Activated gamma-delta T cell (primary cell): ENCODE results near the gene MAP1LC3A.

ENCODE experiments used
- DNase-seq: peaks from one replicate; lab custom pipeline; 2025; lab: John Stamatoyannopoulos, UW

The MAP1LC3A gene

GRCh38 chr20:34529742-34530141 lies 28.8 kb upstream of the MAP1LC3A start:
- DNase-seq = no peak

- DNase-seq = no peak
Measured at GRCh38 chr20:34530342-34530741, 28.2 kb upstream of the MAP1LC3A start.

- DNase-seq = no peak
Measured at GRCh38 chr20:34531608-34532265, 26.8 kb upstream of the MAP1LC3A start.

GRCh38 chr20:34532320-34532719 lies 26.2 kb upstream of the MAP1LC3A start:
- DNase-seq = no peak

- DNase-seq = no peak
Measured at GRCh38 chr20:34532756-34533155, 25.8 kb upstream of the MAP1LC3A start.

- no peak for DNase-seq
Measured at GRCh38 chr20:34534391-34535165, 23.9 kb upstream of the MAP1LC3A start.

- DNase-seq = no peak
Measured at GRCh38 chr20:34535301-34535840, 23.1 kb upstream of the MAP1LC3A start.

DNA sequence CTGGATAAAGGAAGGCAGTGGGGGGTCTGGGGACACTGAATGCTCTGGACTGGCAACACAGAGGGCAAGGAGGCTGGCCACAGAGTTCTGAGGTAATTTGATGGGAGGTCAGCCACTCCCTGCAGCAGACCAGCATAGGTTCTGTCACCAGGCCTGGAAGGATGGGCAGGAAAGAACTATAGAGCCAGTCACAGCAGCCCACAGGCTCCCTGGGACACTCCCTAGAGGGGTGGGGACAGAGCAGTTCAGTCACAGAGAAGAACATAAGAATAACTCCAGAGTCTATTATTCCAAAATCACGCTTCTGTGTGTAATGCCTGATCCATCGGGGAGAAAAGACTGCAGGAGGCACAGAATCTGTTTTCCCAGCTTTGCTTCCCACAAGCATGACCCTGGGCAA lies 22.7 kb upstream of the MAP1LC3A start:
- no peak for DNase-seq

GRCh38 chr20:34536798-34537394 lies 21.6 kb upstream of the MAP1LC3A start:
- DNase-seq = no peak

GRCh38 chr20:34537651-34538050 lies 20.9 kb upstream of the MAP1LC3A start:
- DNase-seq = no peak

DNA sequence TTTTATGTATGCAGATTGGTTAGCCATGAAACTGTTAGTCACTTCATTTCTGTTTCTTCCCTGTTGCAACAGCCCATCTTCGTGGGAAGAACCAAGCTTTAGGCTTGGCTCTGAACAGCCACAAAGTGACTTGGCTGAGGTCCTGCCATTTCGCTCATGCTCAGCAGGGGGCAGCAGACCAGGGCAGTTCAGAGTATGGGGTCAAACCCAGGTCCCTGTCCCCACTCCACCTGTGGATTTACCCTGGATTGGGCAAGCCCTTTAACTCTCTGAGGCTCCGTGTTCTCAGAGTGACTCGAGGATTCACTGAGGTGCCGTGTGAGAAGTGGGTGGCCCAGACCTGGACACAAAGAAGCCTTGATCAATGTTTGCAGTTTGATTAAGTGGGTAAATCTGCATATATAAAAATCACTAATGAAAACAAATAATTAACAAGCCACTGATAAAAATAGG lies 19.8 kb upstream of the MAP1LC3A start:
- no peak for DNase-seq

DNA sequence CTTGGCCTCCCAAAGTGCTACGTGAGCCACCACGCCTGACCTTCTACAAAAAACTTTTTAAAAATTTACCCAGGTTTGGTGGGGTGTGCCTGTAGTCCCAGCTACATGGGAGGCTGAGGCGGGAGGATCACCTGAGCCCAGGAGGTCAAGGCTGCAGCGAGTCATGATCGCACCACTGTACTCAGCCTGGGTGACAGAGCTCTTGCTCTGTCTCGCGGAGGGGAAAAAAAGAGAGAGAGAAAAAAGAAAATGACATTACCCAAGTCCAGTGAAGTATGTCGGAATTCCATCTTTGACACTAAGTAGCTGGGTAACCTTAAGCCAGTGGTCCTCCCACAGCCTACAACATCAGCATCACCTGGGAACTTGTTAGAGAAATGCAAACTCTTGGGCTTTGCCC lies 18.8 kb upstream of the MAP1LC3A start:
- no peak for DNase-seq

GRCh38 chr20:34540596-34541263 lies 17.8 kb upstream of the MAP1LC3A start:
- no peak for DNase-seq

- no peak for DNase-seq
Measured at GRCh38 chr20:34541264-34541901, 17.1 kb upstream of the MAP1LC3A start.

DNA sequence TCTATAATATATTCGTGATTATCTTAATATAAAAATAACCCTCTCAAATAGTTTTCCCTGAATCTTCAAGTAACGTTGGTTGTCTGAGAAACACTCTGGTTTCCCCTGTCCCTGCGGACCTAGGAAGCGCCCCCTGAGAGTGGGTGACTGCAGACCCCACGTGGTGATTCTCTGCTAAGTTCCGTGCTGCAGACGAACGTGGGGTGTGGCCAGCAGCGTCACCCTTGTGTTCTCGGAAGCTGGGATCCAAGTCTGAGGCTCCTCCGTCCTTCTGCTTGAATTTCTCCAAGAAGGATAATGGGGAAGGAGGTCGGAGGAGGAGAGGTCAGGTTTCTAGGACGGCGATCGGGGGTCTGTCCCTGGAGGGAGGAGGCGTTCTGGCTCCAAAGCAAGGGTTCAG lies 16.6 kb upstream of the MAP1LC3A start:
- DNase-seq = no peak

- no peak for DNase-seq
Measured at GRCh38 chr20:34542439-34542838, 16.1 kb upstream of the MAP1LC3A start.

GRCh38 chr20:34543463-34544056 lies 15.0 kb upstream of the MAP1LC3A start:
- no peak for DNase-seq

GRCh38 chr20:34544109-34544796 lies 14.3 kb upstream of the MAP1LC3A start:
- DNase-seq = no peak

DNA sequence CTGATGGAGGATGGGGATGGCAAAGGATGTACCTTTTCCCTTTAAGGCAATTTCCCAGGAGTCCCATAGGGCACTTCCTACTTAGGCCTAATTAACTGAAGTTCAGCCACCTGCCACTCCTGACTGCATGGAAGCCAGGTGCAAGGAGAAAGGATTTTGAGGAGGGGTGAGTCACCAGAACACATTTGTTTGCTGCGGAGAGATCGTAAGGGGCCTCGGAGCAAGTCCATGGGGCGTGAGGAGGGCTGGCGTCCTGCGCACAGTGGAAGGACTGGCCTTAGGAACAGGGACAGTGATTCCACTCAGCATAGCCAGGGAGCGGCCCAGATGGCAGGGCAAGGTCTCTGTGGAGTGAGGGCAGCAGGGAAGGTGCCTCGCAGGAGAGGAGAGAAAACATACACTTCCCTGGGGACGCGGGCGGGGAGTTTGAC lies 11.8 kb upstream of the MAP1LC3A start:
- DNase-seq = no peak

- DNase-seq = no peak
Measured at GRCh38 chr20:34547844-34548613, 10.5 kb upstream of the MAP1LC3A start.
